Ovary (tissue), 3 donors: ENCODE results near the gene RAET1L.

ENCODE experiments used
- POLR2A ChIP-seq: fragments of 450-650 bp; IDR thresholded peaks from one replicate; pipeline ENCODE4 v1.6.1; 2017; ENCODE audit warnings: antibody characterized with exemption, mild to moderate bottlenecking, moderate library complexity
- TF ChIP-seq, protein P1 (sequence below), 3 donors: fragments of 450-650 bp in 2 of 3; fragments of 200-600 bp in 1 of 3; IDR thresholded peaks; one replicate each; pipeline versions ENCODE4 v1.5.1 to v1.8.0; 2016 to 2022; ENCODE audit warnings: antibody characterized with exemption in 3 of 3, mild to moderate bottlenecking in 1 of 3
- donor health status: DM: no; HTN: no; CAD: no.

DNA sequence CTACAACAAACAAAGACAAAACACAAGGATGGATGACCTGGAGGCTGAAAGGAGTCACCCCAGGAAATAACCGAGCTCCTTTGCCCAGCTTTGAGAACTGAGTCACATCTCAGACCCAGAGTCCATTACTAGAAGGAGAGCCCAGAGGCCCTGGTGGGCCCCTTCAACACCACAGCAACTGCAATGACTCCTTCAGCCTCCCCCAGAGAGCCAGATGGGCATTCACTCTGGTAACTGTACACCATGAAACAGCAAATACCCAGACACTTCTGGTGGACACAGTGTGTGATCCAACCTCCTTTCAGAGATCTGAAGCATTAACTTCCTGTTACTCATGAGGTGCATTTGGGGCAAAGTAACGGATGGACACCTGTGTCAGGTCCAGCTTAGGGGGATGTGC, 22.6 kb downstream of the RAET1L start:
- TF ChIP-seq, protein P1, sequence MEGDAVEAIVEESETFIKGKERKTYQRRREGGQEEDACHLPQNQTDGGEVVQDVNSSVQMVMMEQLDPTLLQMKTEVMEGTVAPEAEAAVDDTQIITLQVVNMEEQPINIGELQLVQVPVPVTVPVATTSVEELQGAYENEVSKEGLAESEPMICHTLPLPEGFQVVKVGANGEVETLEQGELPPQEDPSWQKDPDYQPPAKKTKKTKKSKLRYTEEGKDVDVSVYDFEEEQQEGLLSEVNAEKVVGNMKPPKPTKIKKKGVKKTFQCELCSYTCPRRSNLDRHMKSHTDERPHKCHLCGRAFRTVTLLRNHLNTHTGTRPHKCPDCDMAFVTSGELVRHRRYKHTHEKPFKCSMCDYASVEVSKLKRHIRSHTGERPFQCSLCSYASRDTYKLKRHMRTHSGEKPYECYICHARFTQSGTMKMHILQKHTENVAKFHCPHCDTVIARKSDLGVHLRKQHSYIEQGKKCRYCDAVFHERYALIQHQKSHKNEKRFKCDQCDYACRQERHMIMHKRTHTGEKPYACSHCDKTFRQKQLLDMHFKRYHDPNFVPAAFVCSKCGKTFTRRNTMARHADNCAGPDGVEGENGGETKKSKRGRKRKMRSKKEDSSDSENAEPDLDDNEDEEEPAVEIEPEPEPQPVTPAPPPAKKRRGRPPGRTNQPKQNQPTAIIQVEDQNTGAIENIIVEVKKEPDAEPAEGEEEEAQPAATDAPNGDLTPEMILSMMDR (IDR thresholded peaks at IDR 0.05), result no peak
- TF ChIP-seq POLR2A, result no peak
